SK-N-SH (cell line): ENCODE results near the gene IL20. TPM values are rescaled to one million over a fixed set of nuclear protein-coding genes. Genes with fewer than 3 reads are reported as not detected.

Experiments
- CTCF ChIA-PET: fragments of 300-600, 350-600 bp; formaldehyde crosslinking; extraction: SDS; loops from one replicate; lab custom pipeline; 2021; lab: Yijun Ruan, JAX
- POLR2A ChIA-PET: fragments of 350-600 bp; sonication (Branson Sonifier 250); formaldehyde crosslinking; extraction: SDS; loops from one replicate; lab custom pipeline; 2020; ENCODE audit warnings: antibody characterized with exemption, inconsistent platforms; lab: Yijun Ruan, JAX
- DNase-seq: peaks from one replicate; pipeline ENCODE4 v3.0.0; 2012
- H2AFZ ChIP-seq: fragments of 200-600 bp; sonication (generic); 2 replicates; pipeline ENCODE4 v1.8.1; 2016; ENCODE audit warnings: antibody characterized with exemption, mild to moderate bottlenecking, low read depth
- H3F3A ChIP-seq: fragments of 200-600 bp; sonication (generic); replicated peaks from 2 replicates; pipeline ENCODE3; 2016; ENCODE audit warnings: antibody characterized with exemption, mild to moderate bottlenecking; ENCODE audit not compliant: insufficient read depth
- H3K27ac ChIP-seq, 2 experiments: fragments of 200-500 bp in 1 of 2; fragments of 200-600 bp in 1 of 2; sonication (Bioruptor generic) in 1 of 2; sonication (generic), shearing (Covaris generic) in 1 of 2; 2 replicates each; pipeline versions ENCODE4 v1.5.1 to v1.6.1; 2014 to 2016; ENCODE audit warnings: low read depth in 2 of 2, inconsistent platforms in 1 of 2, low read length in 1 of 2, mild to moderate bottlenecking in 1 of 2, mixed read lengths in 1 of 2
- H3K27me3 ChIP-seq: fragments of 200-600 bp; sonication (generic), shearing (Covaris generic); 2 replicates; pipeline ENCODE4 v1.6.1; 2016; ENCODE audit warnings: mixed run types; ENCODE audit not compliant: insufficient read depth
- H3K36me3 ChIP-seq, 2 experiments: fragments of 200-500 bp in 1 of 2; fragments of 200-600 bp in 1 of 2; sonication (Bioruptor generic) in 1 of 2; sonication (generic) in 1 of 2; replicated peaks in 1 of 2; 2 replicates each; pipeline versions ENCODE3 to v1.5.1; 2014 to 2016; ENCODE audit warnings: low read length in 1 of 2, mild to moderate bottlenecking in 1 of 2; ENCODE audit not compliant: insufficient read depth in 2 of 2, control insufficient read depth in 1 of 2
- H3K4me1 ChIP-seq, 2 experiments: fragments of 200-500 bp in 1 of 2; fragments of 200-600 bp in 1 of 2; sonication (Bioruptor generic) in 1 of 2; sonication (generic), shearing (Covaris generic) in 1 of 2; 2 replicates each; pipeline versions ENCODE4 v1.5.1 to v1.6.1; 2014 to 2016; ENCODE audit warnings: low read depth in 1 of 2, low read length in 1 of 2, mixed run types in 1 of 2; ENCODE audit not compliant: insufficient read depth in 2 of 2, control insufficient read depth in 1 of 2
- H3K4me2 ChIP-seq: fragments of 200-600 bp; sonication (generic), shearing (Covaris generic); 2 replicates; pipeline ENCODE4 v1.6.1; 2017; ENCODE audit warnings: mixed run types
- H3K4me3 ChIP-seq, 2 experiments: fragments of 200-500 bp in 1 of 2; fragments of 200-600 bp in 1 of 2; sonication (Bioruptor generic) in 1 of 2; sonication (generic), shearing (Covaris generic) in 1 of 2; 2 replicates each; pipeline versions ENCODE4 v1.5.1 to v1.8.1; 2014 to 2016; ENCODE audit warnings: low read depth in 2 of 2, inconsistent platforms in 1 of 2, low read length in 1 of 2, mild to moderate bottlenecking in 1 of 2, mixed read lengths in 1 of 2, moderate library complexity in 1 of 2
- H3K79me2 ChIP-seq: fragments of 200-600 bp; sonication (generic); 2 replicates; pipeline ENCODE4 v1.8.1; 2017; ENCODE audit warnings: mild to moderate bottlenecking; ENCODE audit not compliant: insufficient read depth
- H3K9ac ChIP-seq: fragments of 200-600 bp; sonication (generic); 2 replicates; pipeline ENCODE4 v1.6.1; 2017; ENCODE audit warnings: mixed run types
- H3K9me2 ChIP-seq: fragments of 200-600 bp; sonication (generic); 2 replicates; pipeline ENCODE4 v1.6.1; 2017; ENCODE audit warnings: mixed run types
- H3K9me3 ChIP-seq: fragments of 200-600 bp; sonication (generic); 2 replicates; pipeline ENCODE4 v1.6.1; 2017; ENCODE audit warnings: mixed run types, mild to moderate bottlenecking, moderate library complexity
- H4K20me1 ChIP-seq: fragments of 200-600 bp; sonication (generic); 2 replicates; pipeline ENCODE4 v1.6.1; 2017; ENCODE audit warnings: mild to moderate bottlenecking, mixed run types; ENCODE audit not compliant: insufficient read depth
- ELF1 ChIP-seq: IDR thresholded peaks from 2 replicates; pipeline ENCODE4 v1.4.0; 2012
- EP300 ChIP-seq, 2 experiments: IDR thresholded peaks; 2 replicates each; pipeline versions ENCODE4 v1.4.0 to v1.6.1; 2012; ENCODE audit warnings: borderline replicate concordance in 1 of 2, low read depth in 1 of 2, low read length in 1 of 2
- EZH2phosphoT487 ChIP-seq: fragments of 200-600 bp; sonication (generic); IDR thresholded peaks from 2 replicates; pipeline ENCODE4 v1.6.1; 2017; ENCODE audit warnings: low read depth, mixed run types, mild to moderate bottlenecking, antibody characterized with exemption, moderate library complexity, borderline replicate concordance
- FOSL2 ChIP-seq: IDR thresholded peaks from 2 replicates; pipeline ENCODE4 v1.4.0; 2012; ENCODE audit warnings: low read depth, mild to moderate bottlenecking, moderate library complexity, borderline replicate concordance
- GABPA ChIP-seq: IDR thresholded peaks from 2 replicates; pipeline ENCODE4 v1.4.0; 2012; ENCODE audit warnings: low read depth, mild to moderate bottlenecking
- JUND ChIP-seq: IDR thresholded peaks from 2 replicates; pipeline ENCODE4 v1.4.0; 2012
- NFIC ChIP-seq: IDR thresholded peaks from 2 replicates; pipeline ENCODE4 v1.4.0; 2012; ENCODE audit warnings: borderline replicate concordance
- NRF1 ChIP-seq: IDR thresholded peaks from 2 replicates; pipeline ENCODE4 v1.6.1; 2012; ENCODE audit warnings: low read depth, mild to moderate bottlenecking, low read length
- RXRA ChIP-seq: IDR thresholded peaks from 2 replicates; pipeline ENCODE4 v1.4.0; 2012; ENCODE audit warnings: low read depth, mild to moderate bottlenecking, borderline replicate concordance
- SIN3A ChIP-seq: IDR thresholded peaks from 2 replicates; pipeline ENCODE4 v1.6.1; 2012; ENCODE audit warnings: low read depth, mild to moderate bottlenecking, low read length, moderate library complexity, borderline replicate concordance
- TCF12 ChIP-seq: IDR thresholded peaks from 2 replicates; pipeline ENCODE4 v1.4.0; 2012
- TEAD4 ChIP-seq: IDR thresholded peaks from 2 replicates; pipeline ENCODE4 v1.4.0; 2012; ENCODE audit warnings: mild to moderate bottlenecking, borderline replicate concordance; ENCODE audit not compliant: insufficient read depth
- YY1 ChIP-seq: IDR thresholded peaks from 2 replicates; pipeline ENCODE4 v1.4.0; 2012; ENCODE audit warnings: low read depth, mild to moderate bottlenecking
- WGBS: methylation state at CpG from one replicate; pipeline ENCODE4 v1.1.6; 2017; ENCODE audit warnings: low lambda C conversion rate; 5-methylcytosine and 5-hydroxymethylcytosine counted together
- polyA plus RNA-seq, 3 experiments: library from polyadenylated mRNA; depleted of rRNA; stranded (reverse); fragments of >200 nt; gene quantifications; 2 replicates each; pipeline ENCODE4 v1.2.3, GENCODE V29; 2012
- TF ChIP-seq, protein P1 (sequence below): IDR thresholded peaks from 2 replicates; pipeline ENCODE4 v1.6.1; 2012; ENCODE audit warnings: mild to moderate bottlenecking, low read depth, low read length, moderate library complexity
- TF ChIP-seq, protein P2 (sequence below): IDR thresholded peaks from 2 replicates; pipeline ENCODE4 v1.4.0; 2012; ENCODE audit warnings: low read depth, borderline replicate concordance
- TF ChIP-seq, protein P3 (sequence below): IDR thresholded peaks from 2 replicates; pipeline ENCODE4 v1.4.0; 2012; ENCODE audit warnings: low read depth
- TF ChIP-seq, protein P4 (sequence below): IDR thresholded peaks from 2 replicates; pipeline ENCODE4; 2012
- TF ChIP-seq, protein P5 (sequence below): IDR thresholded peaks from 2 replicates; pipeline ENCODE4 v1.4.0; 2012; ENCODE audit warnings: low read depth, borderline replicate concordance

The IL20 gene
- polyA plus RNA-seq, 1 of the 3 experiments (the other 2 are of a cell fraction): not detected

DNA sequence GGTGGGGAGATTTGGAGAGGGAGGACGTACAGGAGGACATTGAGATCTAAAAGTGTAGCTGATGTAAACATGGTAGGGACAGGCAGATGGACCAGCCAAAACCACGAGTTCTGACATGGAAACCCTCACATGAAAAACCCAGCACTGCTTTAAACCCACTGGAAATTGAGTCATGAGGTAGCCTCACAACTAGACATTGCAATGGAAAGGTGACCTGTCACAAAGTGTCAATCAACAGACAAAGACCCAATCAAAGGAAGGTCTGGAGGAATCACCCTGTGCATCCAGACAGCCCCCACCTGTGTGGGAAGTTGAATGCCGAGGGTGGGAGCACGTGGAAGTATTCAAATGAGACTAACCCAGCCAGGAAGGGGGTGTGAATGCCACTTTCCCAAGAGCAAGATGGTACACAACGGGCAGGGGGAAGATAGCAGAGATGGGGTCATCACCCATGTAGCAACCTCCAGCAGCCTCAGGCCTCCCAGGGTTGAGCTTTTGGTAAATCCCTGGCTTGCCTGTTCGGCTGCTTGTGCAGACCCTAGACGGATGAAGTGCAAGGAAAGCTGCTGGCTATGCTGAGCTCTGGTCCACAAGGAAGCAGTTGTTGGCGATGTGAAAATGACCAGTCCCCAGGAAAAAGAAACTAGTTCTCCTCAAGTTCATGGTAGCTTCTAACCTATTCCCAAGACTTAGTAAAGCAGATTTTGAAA is 50.7 kb downstream of the IL20 start:
- no peak overlapping the region for H2AFZ ChIP-seq
- H3K36me3 ChIP-seq: no peaks in the 10 kb centered on the region
- no peaks in the 10 kb centered on the region for H3K9me3 ChIP-seq
- no peak overlapping the region for H3K4me3 ChIP-seq
- CTCF ChIA-PET: interaction anchor here (0.8 to 9.4 kb wide), 3 partner anchors 66 to 210 kb away, joined by 3 to 380 read pairs (median 4); no protein-coding TSS in a partner anchor
- no peak overlapping the region for H3K9ac ChIP-seq
- H3K79me2 ChIP-seq: no peaks in the 10 kb centered on the region
- H3K9me2 ChIP-seq: no peaks in the 10 kb centered on the region
- peaks cover 42% of the 10 kb centered on the region for H3K27me3 ChIP-seq
- no peak overlapping the region for H3K27ac ChIP-seq
- no peak for DNase-seq
- WGBS: 53% methylated on average over 8 of the region's 8 CpGs
- POLR2A ChIA-PET: no interaction called here
- H3F3A ChIP-seq: no peaks in the 10 kb centered on the region
- no peaks in the 10 kb centered on the region for H3K4me1 ChIP-seq
- H3K4me2 ChIP-seq: no peak overlapping the region
- H4K20me1 ChIP-seq: no peaks in the 10 kb centered on the region
- TF ChIP-seq SIN3A (no peak), NRF1 (no peak), JUND (no peak), YY1 (no peak), FOSL2 (no peak), GABPA (no peak), TEAD4 (no peak), ELF1 (no peak), TCF12 (no peak), NFIC (no peak), EZH2phosphoT487 (no peak), EP300 (IDR thresholded peaks at IDR 0.05; ENCODE audit: borderline replicate concordance in 1 of 2, low read depth in 1 of 2, low read length in 1 of 2) (no peak), RXRA (no peak)
- TF ChIP-seq, protein P1, sequence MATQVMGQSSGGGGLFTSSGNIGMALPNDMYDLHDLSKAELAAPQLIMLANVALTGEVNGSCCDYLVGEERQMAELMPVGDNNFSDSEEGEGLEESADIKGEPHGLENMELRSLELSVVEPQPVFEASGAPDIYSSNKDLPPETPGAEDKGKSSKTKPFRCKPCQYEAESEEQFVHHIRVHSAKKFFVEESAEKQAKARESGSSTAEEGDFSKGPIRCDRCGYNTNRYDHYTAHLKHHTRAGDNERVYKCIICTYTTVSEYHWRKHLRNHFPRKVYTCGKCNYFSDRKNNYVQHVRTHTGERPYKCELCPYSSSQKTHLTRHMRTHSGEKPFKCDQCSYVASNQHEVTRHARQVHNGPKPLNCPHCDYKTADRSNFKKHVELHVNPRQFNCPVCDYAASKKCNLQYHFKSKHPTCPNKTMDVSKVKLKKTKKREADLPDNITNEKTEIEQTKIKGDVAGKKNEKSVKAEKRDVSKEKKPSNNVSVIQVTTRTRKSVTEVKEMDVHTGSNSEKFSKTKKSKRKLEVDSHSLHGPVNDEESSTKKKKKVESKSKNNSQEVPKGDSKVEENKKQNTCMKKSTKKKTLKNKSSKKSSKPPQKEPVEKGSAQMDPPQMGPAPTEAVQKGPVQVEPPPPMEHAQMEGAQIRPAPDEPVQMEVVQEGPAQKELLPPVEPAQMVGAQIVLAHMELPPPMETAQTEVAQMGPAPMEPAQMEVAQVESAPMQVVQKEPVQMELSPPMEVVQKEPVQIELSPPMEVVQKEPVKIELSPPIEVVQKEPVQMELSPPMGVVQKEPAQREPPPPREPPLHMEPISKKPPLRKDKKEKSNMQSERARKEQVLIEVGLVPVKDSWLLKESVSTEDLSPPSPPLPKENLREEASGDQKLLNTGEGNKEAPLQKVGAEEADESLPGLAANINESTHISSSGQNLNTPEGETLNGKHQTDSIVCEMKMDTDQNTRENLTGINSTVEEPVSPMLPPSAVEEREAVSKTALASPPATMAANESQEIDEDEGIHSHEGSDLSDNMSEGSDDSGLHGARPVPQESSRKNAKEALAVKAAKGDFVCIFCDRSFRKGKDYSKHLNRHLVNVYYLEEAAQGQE: no peak
- TF ChIP-seq, protein P2, sequence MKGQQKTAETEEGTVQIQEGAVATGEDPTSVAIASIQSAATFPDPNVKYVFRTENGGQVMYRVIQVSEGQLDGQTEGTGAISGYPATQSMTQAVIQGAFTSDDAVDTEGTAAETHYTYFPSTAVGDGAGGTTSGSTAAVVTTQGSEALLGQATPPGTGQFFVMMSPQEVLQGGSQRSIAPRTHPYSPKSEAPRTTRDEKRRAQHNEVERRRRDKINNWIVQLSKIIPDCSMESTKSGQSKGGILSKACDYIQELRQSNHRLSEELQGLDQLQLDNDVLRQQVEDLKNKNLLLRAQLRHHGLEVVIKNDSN: no peak
- TF ChIP-seq, protein P3, sequence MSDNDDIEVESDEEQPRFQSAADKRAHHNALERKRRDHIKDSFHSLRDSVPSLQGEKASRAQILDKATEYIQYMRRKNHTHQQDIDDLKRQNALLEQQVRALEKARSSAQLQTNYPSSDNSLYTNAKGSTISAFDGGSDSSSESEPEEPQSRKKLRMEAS: no peak
- TF ChIP-seq, protein P4, sequence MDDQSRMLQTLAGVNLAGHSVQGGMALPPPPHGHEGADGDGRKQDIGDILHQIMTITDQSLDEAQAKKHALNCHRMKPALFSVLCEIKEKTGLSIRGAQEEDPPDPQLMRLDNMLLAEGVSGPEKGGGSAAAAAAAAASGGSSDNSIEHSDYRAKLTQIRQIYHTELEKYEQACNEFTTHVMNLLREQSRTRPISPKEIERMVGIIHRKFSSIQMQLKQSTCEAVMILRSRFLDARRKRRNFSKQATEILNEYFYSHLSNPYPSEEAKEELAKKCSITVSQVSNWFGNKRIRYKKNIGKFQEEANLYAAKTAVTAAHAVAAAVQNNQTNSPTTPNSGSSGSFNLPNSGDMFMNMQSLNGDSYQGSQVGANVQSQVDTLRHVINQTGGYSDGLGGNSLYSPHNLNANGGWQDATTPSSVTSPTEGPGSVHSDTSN: no peak
- TF ChIP-seq, protein P5, sequence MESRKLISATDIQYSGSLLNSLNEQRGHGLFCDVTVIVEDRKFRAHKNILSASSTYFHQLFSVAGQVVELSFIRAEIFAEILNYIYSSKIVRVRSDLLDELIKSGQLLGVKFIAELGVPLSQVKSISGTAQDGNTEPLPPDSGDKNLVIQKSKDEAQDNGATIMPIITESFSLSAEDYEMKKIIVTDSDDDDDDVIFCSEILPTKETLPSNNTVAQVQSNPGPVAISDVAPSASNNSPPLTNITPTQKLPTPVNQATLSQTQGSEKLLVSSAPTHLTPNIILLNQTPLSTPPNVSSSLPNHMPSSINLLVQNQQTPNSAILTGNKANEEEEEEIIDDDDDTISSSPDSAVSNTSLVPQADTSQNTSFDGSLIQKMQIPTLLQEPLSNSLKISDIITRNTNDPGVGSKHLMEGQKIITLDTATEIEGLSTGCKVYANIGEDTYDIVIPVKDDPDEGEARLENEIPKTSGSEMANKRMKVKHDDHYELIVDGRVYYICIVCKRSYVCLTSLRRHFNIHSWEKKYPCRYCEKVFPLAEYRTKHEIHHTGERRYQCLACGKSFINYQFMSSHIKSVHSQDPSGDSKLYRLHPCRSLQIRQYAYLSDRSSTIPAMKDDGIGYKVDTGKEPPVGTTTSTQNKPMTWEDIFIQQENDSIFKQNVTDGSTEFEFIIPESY: no peak
